Hematopoietic multipotent progenitor cell treated with erythropoietin and hydrocortisone succinate and interleukin-3 and kit ligand, for 6 days (in vitro differentiated cells): Measurements from ENCODE around the gene ITPRID2.
"Not testable (repeated sequence)": the region's sequence is repeated elsewhere in the genome, so short reads cannot be mapped to it uniquely, and the experiment has no call there.

Experiments
- DNase-seq: peaks from one replicate; pipeline ENCODE4 v3.0.0-alpha.2; 2015

The ITPRID2 gene

GRCh38 chr2:181918188-181918587 lies 26.7 kb downstream of the ITPRID2 start:
- no peak for DNase-seq

- DNase-seq: no peak
These were observed 31.6 kb downstream of the ITPRID2 start for GRCh38 chr2:181923121-181923520.

- no peak for DNase-seq
These were observed 32.8 kb downstream of the ITPRID2 start for GRCh38 chr2:181924336-181924735.

- DNase-seq: no peak
These were observed 43.2 kb downstream of the ITPRID2 start for GRCh38 chr2:181934694-181935093.

- DNase-seq: peak; percentile 51
These were observed 45.9 kb downstream of the ITPRID2 start for GRCh38 chr2:181937473-181937872.

- no peak for DNase-seq
These were observed 52.0 kb downstream of the ITPRID2 start for GRCh38 chr2:181943411-181944124.

GRCh38 chr2:181944164-181944913 lies 52.8 kb downstream of the ITPRID2 start:
- no peak for DNase-seq

- no peak for DNase-seq
These were observed 53.4 kb downstream of the ITPRID2 start for GRCh38 chr2:181944914-181945291.

GRCh38 chr2:181946444-181947127 lies 55.1 kb downstream of the ITPRID2 start:
- no peak for DNase-seq

GRCh38 chr2:181947273-181947672 lies 55.7 kb downstream of the ITPRID2 start:
- DNase-seq: no peak

GRCh38 chr2:181948227-181948626 lies 56.7 kb downstream of the ITPRID2 start:
- DNase-seq: no peak

GRCh38 chr2:181949047-181949446 lies 57.5 kb downstream of the ITPRID2 start:
- DNase-seq: no peak

GRCh38 chr2:181952404-181953226 lies 61.1 kb downstream of the ITPRID2 start:
- no peak for DNase-seq

GRCh38 chr2:181953881-181954537 lies 62.5 kb downstream of the ITPRID2 start:
- peak; percentile 85 for DNase-seq

GRCh38 chr2:181954538-181954883 lies 63.0 kb downstream of the ITPRID2 start:
- no peak for DNase-seq

GRCh38 chr2:181955010-181955409 lies 63.5 kb downstream of the ITPRID2 start:
- no peak for DNase-seq

GRCh38 chr2:181955866-181956265 lies 64.3 kb downstream of the ITPRID2 start:
- not testable (repeated sequence) for DNase-seq

GRCh38 chr2:181957668-181958067 lies 66.1 kb downstream of the ITPRID2 start:
- no peak for DNase-seq

- DNase-seq: no peak
These were observed 67.2 kb downstream of the ITPRID2 start for GRCh38 chr2:181958726-181959125.

GRCh38 chr2:181959508-181959907 lies 68.0 kb downstream of the ITPRID2 start:
- no peak for DNase-seq

- DNase-seq: not testable (repeated sequence)
These were observed 69.6 kb downstream of the ITPRID2 start for GRCh38 chr2:181961167-181961566.

GRCh38 chr2:181962142-181962541 lies 70.6 kb downstream of the ITPRID2 start:
- DNase-seq: no peak
